Prostate gland (tissue), 2 donors: ENCODE results near the gene ITIH1. TPM values are rescaled to one million over a fixed set of nuclear protein-coding genes. Genes with fewer than 3 reads are reported as not detected.

Experiments used
- DNase-seq: peaks from one replicate; pipeline ENCODE4 v3.0.0-alpha.2; 2019; ENCODE audit warnings: low spot score
- H3K27ac ChIP-seq, 2 donors: fragments of 200-600 bp; sonication (generic); 2 replicates each; pipeline ENCODE4 v1.5.1; 2017 to 2019
- H3K27me3 ChIP-seq: fragments of 200-600 bp; sonication (generic); replicated peaks from 2 replicates; pipeline ENCODE4 v1.5.1; 2019; ENCODE audit not compliant: insufficient read depth
- H3K36me3 ChIP-seq, 2 donors: fragments of 200-600 bp; sonication (generic); 1 replicate in 1 of 2; 2 replicates in 1 of 2; pipeline versions ENCODE4 v1.5.1 to v1.8.1; 2017 to 2019
- H3K4me1 ChIP-seq: fragments of 200-600 bp; sonication (generic); replicated peaks from 2 replicates; pipeline ENCODE4 v1.5.1; 2019
- H3K4me3 ChIP-seq, 2 donors: fragments of 200-600 bp; sonication (generic); 2 replicates each; pipeline ENCODE4 v1.5.1; 2017 to 2019
- H3K9me3 ChIP-seq: fragments of 200-600 bp; sonication (generic); 2 replicates; pipeline ENCODE4 v1.5.1; 2017
- POLR2A ChIP-seq: fragments of 450-650 bp; IDR thresholded peaks from one replicate; pipeline ENCODE4 v1.6.1; 2016; ENCODE audit warnings: antibody characterized with exemption, mild to moderate bottlenecking
- POLR2AphosphoS5 ChIP-seq: sonication (generic); formaldehyde crosslinking; IDR thresholded peaks from one replicate; pipeline ENCODE4 v1.6.1; 2017; ENCODE audit warnings: antibody characterized with exemption
- WGBS: methylation state at CpG from one replicate; pipeline ENCODE4 v1.1.5; 2018; 5-methylcytosine and 5-hydroxymethylcytosine counted together
- intact Hi-C: fragments of 100-400 bp; cut with DNase I; formaldehyde crosslinking; loops from one replicate; pipeline ENCODE4 v1.14.2; 2022
- total RNA-seq, 2 donors: library from RNA; depleted of rRNA; stranded (reverse); fragments of >200 nt; gene quantifications; one replicate each; pipeline ENCODE4 v1.1.0, GENCODE V29; 2016
- TF ChIP-seq, protein P1 (sequence below), 4 experiments: fragments of 200-600 bp in 2 of 4; fragments of 450-650 bp in 2 of 4; sonication (generic) in 2 of 4; IDR thresholded peaks; 1 replicate in 3 of 4; 2 replicates in 1 of 4; pipeline ENCODE4 v1.5.1; 2016 to 2019; ENCODE audit warnings: antibody characterized with exemption in 4 of 4, mild to moderate bottlenecking in 2 of 4, moderate library complexity in 2 of 4

Gene ITIH1
- total RNA-seq, 2 donors from 2014 or later: 3.5 TPM; not detected in 1

DNA sequence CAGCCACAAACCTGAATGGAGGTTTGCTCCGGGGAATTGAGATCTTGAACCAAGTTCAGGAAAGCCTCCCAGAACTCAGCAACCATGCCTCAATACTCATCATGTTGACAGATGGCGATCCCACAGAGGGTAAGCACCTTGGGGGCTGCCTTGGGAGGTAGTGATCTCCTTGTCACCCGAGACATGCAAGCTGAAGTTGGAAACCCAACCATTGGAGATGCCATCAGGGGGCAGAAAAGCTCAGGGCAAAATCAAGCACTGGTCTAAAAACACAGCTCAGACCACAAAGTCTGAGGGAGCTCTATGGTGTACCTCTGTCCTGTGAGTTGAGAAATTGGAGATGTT, 5.8 kb downstream of the ITIH1 start:
- no peak overlapping the region for H3K4me3 ChIP-seq
- no peaks in the 10 kb centered on the region for H3K9me3 ChIP-seq
- WGBS: 86% methylated on average over 3 of the region's 3 CpGs
- H3K36me3 ChIP-seq: no peaks in the 10 kb centered on the region
- DNase-seq: no peak
- TF ChIP-seq, protein P1, sequence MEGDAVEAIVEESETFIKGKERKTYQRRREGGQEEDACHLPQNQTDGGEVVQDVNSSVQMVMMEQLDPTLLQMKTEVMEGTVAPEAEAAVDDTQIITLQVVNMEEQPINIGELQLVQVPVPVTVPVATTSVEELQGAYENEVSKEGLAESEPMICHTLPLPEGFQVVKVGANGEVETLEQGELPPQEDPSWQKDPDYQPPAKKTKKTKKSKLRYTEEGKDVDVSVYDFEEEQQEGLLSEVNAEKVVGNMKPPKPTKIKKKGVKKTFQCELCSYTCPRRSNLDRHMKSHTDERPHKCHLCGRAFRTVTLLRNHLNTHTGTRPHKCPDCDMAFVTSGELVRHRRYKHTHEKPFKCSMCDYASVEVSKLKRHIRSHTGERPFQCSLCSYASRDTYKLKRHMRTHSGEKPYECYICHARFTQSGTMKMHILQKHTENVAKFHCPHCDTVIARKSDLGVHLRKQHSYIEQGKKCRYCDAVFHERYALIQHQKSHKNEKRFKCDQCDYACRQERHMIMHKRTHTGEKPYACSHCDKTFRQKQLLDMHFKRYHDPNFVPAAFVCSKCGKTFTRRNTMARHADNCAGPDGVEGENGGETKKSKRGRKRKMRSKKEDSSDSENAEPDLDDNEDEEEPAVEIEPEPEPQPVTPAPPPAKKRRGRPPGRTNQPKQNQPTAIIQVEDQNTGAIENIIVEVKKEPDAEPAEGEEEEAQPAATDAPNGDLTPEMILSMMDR (IDR thresholded peaks at IDR 0.05): no peak
- no peak for TF ChIP-seq POLR2A
- no peak for TF ChIP-seq POLR2AphosphoS5
- intact Hi-C loops: no loop called here
- no peaks in the 10 kb centered on the region for H3K4me1 ChIP-seq
- peaks cover 1% of the 10 kb centered on the region for H3K27me3 ChIP-seq
- H3K27ac ChIP-seq: no peak overlapping the region

DNA sequence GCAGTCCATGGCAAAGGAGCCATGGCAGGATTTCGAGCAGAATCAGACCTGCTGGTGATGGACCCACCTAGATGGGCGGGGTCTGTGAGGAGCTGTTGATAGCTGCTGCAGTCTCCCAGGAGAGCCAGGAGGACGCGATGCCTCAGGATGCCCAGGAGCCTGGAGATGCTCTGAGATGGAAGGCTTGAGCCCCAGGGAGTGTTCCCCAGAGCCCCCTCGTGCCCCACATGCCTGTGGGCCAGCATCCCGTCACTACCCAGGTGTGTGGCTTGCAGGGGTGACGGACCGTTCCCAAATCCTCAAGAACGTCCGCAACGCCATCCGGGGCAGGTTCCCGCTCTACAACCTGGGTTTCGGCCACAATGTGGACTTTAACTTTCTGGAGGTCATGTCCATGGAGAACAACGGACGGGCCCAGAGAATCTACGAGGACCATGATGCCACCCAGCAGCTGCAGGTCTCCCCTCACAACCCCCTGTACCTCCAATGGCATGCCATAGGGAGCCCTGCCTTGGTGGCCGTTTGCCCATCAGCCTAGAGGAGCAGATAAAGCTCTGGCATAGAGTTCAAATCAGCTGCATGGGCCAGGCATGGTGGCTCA, 6.7 kb downstream of the ITIH1 start:
- WGBS: 82% methylated on average over 18 of the region's 18 CpGs
- no peak overlapping the region for H3K4me3 ChIP-seq
- intact Hi-C loops: no loop called here
- peaks cover 1% of the 10 kb centered on the region for H3K27me3 ChIP-seq
- TF ChIP-seq, protein P1 (IDR thresholded peaks at IDR 0.05): no peak
- TF ChIP-seq POLR2A (no peak), POLR2AphosphoS5 (no peak)
- H3K27ac ChIP-seq: no peak overlapping the region
- DNase-seq: no peak
- H3K36me3 ChIP-seq: no peaks in the 10 kb centered on the region
- no peaks in the 10 kb centered on the region for H3K4me1 ChIP-seq
- no peaks in the 10 kb centered on the region for H3K9me3 ChIP-seq

DNA sequence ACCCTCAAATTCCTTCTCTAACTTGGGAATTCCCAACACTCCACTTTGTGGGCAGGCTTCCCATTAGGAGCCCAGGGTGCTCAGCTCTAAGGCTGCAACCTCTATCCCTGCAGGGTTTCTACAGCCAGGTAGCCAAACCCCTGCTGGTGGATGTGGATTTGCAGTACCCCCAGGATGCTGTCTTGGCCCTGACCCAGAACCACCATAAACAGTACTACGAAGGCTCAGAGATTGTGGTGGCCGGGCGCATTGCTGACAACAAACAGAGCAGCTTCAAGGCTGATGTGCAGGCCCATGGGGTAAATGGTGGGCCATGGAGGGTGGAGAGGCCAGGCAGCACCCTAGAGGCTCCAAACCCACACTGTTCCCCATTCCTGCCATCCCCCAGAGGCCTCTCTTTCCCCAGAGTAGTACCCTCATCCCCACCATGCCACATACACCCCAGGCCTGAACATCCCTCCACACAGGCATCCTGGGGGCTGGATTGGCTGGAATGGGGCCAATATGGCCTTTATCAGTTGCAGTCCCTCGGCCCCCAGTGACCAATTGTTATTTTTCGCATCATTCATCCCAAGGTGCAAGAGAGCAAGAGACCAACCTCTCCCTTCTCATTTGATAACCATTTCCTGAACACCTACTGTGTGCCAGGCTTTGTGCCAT, 7.7 kb downstream of the ITIH1 start:
- H3K4me3 ChIP-seq: no peak overlapping the region
- H3K27me3 ChIP-seq: peaks cover 1% of the 10 kb centered on the region
- WGBS: 87% methylated on average over 5 of the region's 5 CpGs
- no peaks in the 10 kb centered on the region for H3K4me1 ChIP-seq
- no peak overlapping the region for H3K27ac ChIP-seq
- no peak for DNase-seq
- no peak for TF ChIP-seq POLR2A
- TF ChIP-seq POLR2AphosphoS5: no peak
- TF ChIP-seq, protein P1 (IDR thresholded peaks at IDR 0.05): no peak
- intact Hi-C loops: no loop called here
- no peaks in the 10 kb centered on the region for H3K9me3 ChIP-seq
- H3K36me3 ChIP-seq: no peaks in the 10 kb centered on the region

DNA sequence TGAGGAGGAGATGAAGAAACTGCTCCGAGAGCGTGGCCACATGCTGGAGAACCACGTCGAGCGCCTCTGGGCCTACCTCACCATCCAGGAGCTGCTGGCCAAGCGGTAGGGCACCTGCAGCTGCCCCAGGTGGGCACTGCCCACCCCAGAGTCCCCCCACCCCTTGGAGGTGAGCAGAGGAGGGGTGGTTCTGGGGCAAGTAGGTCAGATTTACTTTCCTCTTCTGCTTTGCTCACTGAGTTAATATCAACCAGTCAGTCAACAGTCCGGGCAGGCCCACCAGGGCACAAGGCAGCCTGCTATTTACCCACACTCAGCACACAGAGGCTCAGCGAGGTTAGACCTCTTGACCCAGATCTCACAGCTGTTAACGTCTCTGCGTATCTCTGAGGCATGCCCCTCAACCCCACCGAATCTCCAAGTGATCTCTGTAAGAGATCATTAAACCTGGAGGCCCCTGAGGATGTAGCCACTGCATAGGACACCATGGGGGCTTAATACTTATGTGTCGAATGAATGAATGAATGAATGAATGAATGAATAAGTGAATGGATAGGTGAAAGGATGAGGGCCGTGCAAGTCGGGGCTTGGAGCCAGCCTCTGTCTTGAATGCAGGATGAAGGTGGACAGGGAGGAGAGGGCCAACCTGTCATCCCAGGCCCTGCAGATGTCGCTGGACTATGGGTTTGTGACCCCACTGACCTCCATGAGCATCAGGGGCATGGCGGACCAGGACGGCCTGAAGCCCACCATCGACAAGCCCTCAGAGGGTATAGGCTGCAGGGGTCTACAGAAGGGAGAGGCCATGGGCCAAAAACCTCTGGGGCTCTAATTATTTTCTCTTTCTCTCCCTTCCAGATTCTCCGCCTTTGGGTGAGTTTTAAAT, 9.2 kb downstream of the ITIH1 start:
- intact Hi-C loops: no loop called here
- no peak for DNase-seq
- Histone ChIP-seq H3K27me3 (peaks cover 1% of the 10 kb centered on the region), H3K27ac (no peak overlapping the region), H3K4me1 (no peaks in the 10 kb centered on the region), H3K4me3 (no peak overlapping the region), H3K36me3 (no peaks in the 10 kb centered on the region), H3K9me3 (no peaks in the 10 kb centered on the region)
- 89% methylated on average over 19 of the region's 19 CpGs for whole genome bisulfite sequencing
- TF ChIP-seq, protein P1 (IDR thresholded peaks at IDR 0.05): no peak
- no peak for TF ChIP-seq POLR2A
- no peak for TF ChIP-seq POLR2AphosphoS5
